ENCODE measurements around the gene MFN1.
"Not testable (repeated sequence)": the region's sequence is repeated elsewhere in the genome, so short reads cannot be mapped to it uniquely, and the experiment has no call there.

Gene MFN1

GRCh38 chr3:179304605-179305004 is 42.9 kb upstream of the MFN1 start:
- H3K4me3 ChIP-seq (ENCODE audit: control insufficient read depth, low read depth, low read length): no peak overlapping the region
- DNase-seq (ENCODE audit: low read depth): no peak

GRCh38 chr3:179307362-179307761 is 40.1 kb upstream of the MFN1 start:
- not testable (repeated sequence) for DNase-seq (ENCODE audit: low read depth); H3K4me3 ChIP-seq (ENCODE audit: control insufficient read depth, low read depth, low read length)

More at GRCh38 chr3:179304605-179305004, 42.9 kb upstream of the MFN1 start:
- TF ChIP-seq CTCF (conservative IDR thresholded peaks at IDR 0.05; ENCODE audit: control insufficient read depth, insufficient read depth, low read depth, low read length): no peak

GRCh38 chr3:179308001-179308400 is 39.5 kb upstream of the MFN1 start:
- no peak for TF ChIP-seq CTCF (conservative IDR thresholded peaks at IDR 0.05; ENCODE audit: control insufficient read depth, insufficient read depth, low read depth, low read length)
- DNase-seq (ENCODE audit: low read depth): no peak
- H3K4me3 ChIP-seq (ENCODE audit: control insufficient read depth, low read depth, low read length): no peak overlapping the region

GRCh38 chr3:179309225-179310078 is 38.1 kb upstream of the MFN1 start:
- no peak for DNase-seq (ENCODE audit: low read depth)
- no peak for TF ChIP-seq CTCF (conservative IDR thresholded peaks at IDR 0.05; ENCODE audit: control insufficient read depth, insufficient read depth, low read depth, low read length)
- H3K4me3 ChIP-seq (ENCODE audit: control insufficient read depth, low read depth, low read length): no peak overlapping the region

GRCh38 chr3:179318876-179319275 is 28.6 kb upstream of the MFN1 start:
- no peak for DNase-seq (ENCODE audit: low read depth)
- H3K4me3 ChIP-seq (ENCODE audit: control insufficient read depth, low read depth, low read length): no peak overlapping the region
- no peak for TF ChIP-seq CTCF (conservative IDR thresholded peaks at IDR 0.05; ENCODE audit: control insufficient read depth, insufficient read depth, low read depth, low read length)

GRCh38 chr3:179321668-179322285 is 25.7 kb upstream of the MFN1 start:
- peak; percentile 72 for DNase-seq (ENCODE audit: low read depth)
- H3K4me3 ChIP-seq (ENCODE audit: control insufficient read depth, low read depth, low read length): peak overlapping the region; percentile 69
- peak; percentile 75 for TF ChIP-seq CTCF (conservative IDR thresholded peaks at IDR 0.05; ENCODE audit: control insufficient read depth, insufficient read depth, low read depth, low read length)
